Lung (tissue), 12 donors: ENCODE data around the gene GNAO1. TPM values are rescaled to one million over a fixed set of nuclear protein-coding genes. Genes with fewer than 3 reads are reported as not detected.

Source experiments
- ATAC-seq: fragments of 200-7000 bp; cut with Tn5 transposase; one replicate; pipeline ENCODE4 v1.9.1; 2020; ENCODE audit warnings: moderate number of reproducible peaks; ENCODE audit not compliant: insufficient read depth, low FRiP score
- DNase-seq, 3 donors: peaks; one replicate each; pipeline ENCODE4 v3.0.0-alpha.2; 2013 to 2017
- H3K27ac ChIP-seq, 2 donors: one replicate each; pipeline ENCODE4 v1.5.1; 2013; ENCODE audit warnings: mild to moderate bottlenecking in 2 of 2, moderate library complexity in 2 of 2, control low read depth in 1 of 2, inconsistent platforms in 1 of 2, low read depth in 1 of 2, low read length in 1 of 2
- H3K27me3 ChIP-seq, 3 donors: one replicate each; pipeline ENCODE4 v1.5.1; 2013; ENCODE audit warnings: low read length in 2 of 3; ENCODE audit not compliant: control insufficient read depth in 3 of 3, insufficient read depth in 3 of 3
- H3K36me3 ChIP-seq, 4 donors: one replicate each; pipeline ENCODE4 v1.5.1; 2013; ENCODE audit warnings: low read length in 4 of 4, mild to moderate bottlenecking in 1 of 4, moderate library complexity in 1 of 4; ENCODE audit not compliant: control insufficient read depth in 4 of 4, insufficient read depth in 4 of 4
- H3K4me1 ChIP-seq, 5 donors: one replicate each; pipeline ENCODE4 v1.5.1; 2013; ENCODE audit warnings: low read length in 5 of 5, mild to moderate bottlenecking in 2 of 5, moderate library complexity in 1 of 5; ENCODE audit not compliant: control insufficient read depth in 5 of 5, insufficient read depth in 5 of 5
- H3K4me3 ChIP-seq: one replicate; pipeline ENCODE4 v1.5.1; 2013; ENCODE audit warnings: mild to moderate bottlenecking, control low read depth, moderate library complexity
- H3K9ac ChIP-seq, 2 donors: one replicate each; pipeline ENCODE4 v1.5.1; 2013; ENCODE audit warnings: low read length in 2 of 2, control low read depth in 1 of 2; ENCODE audit not compliant: insufficient read depth in 1 of 2
- H3K9me3 ChIP-seq, 4 donors: one replicate each; pipeline ENCODE4 v1.5.1; 2013; ENCODE audit warnings: low read length in 3 of 4, mild to moderate bottlenecking in 1 of 4, moderate library complexity in 1 of 4; ENCODE audit not compliant: control insufficient read depth in 4 of 4, insufficient read depth in 3 of 4
- WGBS, 2 donors: extraction: QIAGEN DNeasy Blood & Tissue Kit; methylation state at CpG; one replicate each; pipeline ENCODE4 v1.1.7; 2013; 5-methylcytosine and 5-hydroxymethylcytosine counted together
- polyA plus RNA-seq, 2 donors: library from polyadenylated mRNA; stranded (reverse); fragments of 200-250 nt; gene quantifications; one replicate each; pipeline ENCODE4 v1.2.1, GENCODE V29; 2013
- total RNA-seq, 2 donors: library from RNA; depleted of rRNA in 1 of 2; stranded (reverse); fragments of >200 nt in 1 of 2; gene quantifications; one replicate each; pipeline ENCODE4 v1.2.1, GENCODE V29; 2014 to 2021
- TF ChIP-seq, protein P1 (sequence below): IDR thresholded peaks from 2 replicates; pipeline ENCODE4 v1.5.1; 2012; ENCODE audit warnings: mild to moderate bottlenecking; ENCODE audit errors: control extremely low read depth, extremely low read depth
- donor health status: control.
- donor health status: control.
- donor health status: Bipolar disorder and iron deficiency.
- donor health status: healthy.
- donor health status: DM: yes; HTN: yes; CAD: no.

The GNAO1 gene
- total and polyA plus RNA-seq, 4 donors = 0.33 to 5.2 (median 0.76) TPM

DNA sequence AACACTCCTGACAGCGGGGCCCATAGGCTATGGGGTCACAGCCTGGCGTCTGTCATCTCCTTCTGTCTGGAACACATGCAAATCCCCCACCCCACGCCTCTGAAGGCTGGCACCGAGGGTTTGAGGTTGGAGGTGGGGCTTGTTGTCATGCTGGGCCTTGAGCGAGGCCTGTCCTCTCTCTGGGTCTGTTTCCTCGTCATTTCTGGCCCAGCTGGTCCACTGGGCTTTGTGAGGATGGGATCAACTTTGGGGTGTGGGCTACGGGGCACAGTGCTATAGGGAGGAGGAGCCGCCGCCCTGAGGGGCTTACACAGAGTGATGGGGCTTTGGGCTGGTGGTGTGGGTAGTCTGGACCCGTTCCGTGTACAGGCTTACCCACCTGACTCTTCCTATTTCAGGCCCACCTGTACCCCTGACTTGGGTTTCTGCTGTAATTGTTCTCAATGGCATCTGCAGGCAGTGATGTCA is 146.6 kb downstream of the GNAO1 start:
- Histone ChIP-seq H3K27ac (no peak overlapping the region), H3K27me3 (no peaks in the 10 kb centered on the region), H3K36me3 (peaks cover 0 to 22% (median 2%) of the 10 kb centered on the region in 4 donors), H3K4me1 (no peaks in the 10 kb centered on the region), H3K9ac (no peak overlapping the region), H3K9me3 (no peaks in the 10 kb centered on the region), H3K4me3 (no peak overlapping the region)
- 88 to 98% methylated on average over 11 of the region's 11 CpGs for WGBS, 2 donors
- TF ChIP-seq, protein P1, sequence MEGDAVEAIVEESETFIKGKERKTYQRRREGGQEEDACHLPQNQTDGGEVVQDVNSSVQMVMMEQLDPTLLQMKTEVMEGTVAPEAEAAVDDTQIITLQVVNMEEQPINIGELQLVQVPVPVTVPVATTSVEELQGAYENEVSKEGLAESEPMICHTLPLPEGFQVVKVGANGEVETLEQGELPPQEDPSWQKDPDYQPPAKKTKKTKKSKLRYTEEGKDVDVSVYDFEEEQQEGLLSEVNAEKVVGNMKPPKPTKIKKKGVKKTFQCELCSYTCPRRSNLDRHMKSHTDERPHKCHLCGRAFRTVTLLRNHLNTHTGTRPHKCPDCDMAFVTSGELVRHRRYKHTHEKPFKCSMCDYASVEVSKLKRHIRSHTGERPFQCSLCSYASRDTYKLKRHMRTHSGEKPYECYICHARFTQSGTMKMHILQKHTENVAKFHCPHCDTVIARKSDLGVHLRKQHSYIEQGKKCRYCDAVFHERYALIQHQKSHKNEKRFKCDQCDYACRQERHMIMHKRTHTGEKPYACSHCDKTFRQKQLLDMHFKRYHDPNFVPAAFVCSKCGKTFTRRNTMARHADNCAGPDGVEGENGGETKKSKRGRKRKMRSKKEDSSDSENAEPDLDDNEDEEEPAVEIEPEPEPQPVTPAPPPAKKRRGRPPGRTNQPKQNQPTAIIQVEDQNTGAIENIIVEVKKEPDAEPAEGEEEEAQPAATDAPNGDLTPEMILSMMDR = no peak
- DNase-seq = no peak
- no peak for ATAC-seq

DNA sequence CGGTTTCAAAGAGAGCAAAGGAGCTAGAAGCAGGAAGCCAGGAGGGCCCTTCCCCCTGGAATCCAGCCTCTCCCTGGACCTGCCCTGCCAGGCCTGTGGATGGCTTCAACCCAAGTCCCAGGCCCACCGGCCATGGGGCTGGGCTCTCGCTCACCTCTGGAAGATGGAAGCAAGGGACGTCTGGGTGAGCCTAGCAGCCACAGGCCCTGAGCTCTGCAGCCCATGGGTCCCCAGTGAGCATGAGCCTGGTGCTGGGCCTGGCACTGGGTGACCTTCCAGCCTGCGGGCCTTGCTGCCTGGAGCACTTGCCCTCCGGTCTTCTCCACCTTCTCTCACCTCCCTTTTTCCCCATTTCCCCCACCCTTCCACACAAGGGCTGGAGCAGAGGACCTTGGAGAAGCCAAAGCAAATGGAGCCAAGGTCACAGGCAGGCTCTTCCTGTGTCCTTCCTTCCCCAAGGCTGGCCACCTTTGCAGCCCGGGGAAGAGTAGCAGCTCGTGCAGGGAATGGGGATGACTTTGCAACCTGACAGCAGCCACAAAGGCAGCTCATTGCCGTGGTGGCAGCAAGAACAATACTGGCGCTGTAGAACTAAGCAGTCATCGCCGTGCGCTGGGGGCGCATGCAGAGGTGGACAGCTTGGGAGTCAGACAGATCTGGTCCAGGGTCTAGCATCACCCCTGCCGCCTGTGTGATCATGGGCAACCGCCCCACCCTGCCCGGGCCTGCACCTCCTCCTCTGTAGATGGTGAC is 147.5 kb downstream of the GNAO1 start:
- TF ChIP-seq, protein P1 = no peak
- H3K9ac ChIP-seq = no peak overlapping the region
- DNase-seq = no peak
- no peaks in the 10 kb centered on the region for H3K27me3 ChIP-seq
- 89 to 91% methylated on average over 17 of the region's 17 CpGs for WGBS, 2 donors
- no peaks in the 10 kb centered on the region for H3K4me1 ChIP-seq
- no peak overlapping the region for H3K4me3 ChIP-seq
- H3K36me3 ChIP-seq = peaks cover 0 to 22% (median under 1%) of the 10 kb centered on the region in 4 donors
- no peak overlapping the region for H3K27ac ChIP-seq
- no peak for ATAC-seq
- H3K9me3 ChIP-seq = no peaks in the 10 kb centered on the region

DNA sequence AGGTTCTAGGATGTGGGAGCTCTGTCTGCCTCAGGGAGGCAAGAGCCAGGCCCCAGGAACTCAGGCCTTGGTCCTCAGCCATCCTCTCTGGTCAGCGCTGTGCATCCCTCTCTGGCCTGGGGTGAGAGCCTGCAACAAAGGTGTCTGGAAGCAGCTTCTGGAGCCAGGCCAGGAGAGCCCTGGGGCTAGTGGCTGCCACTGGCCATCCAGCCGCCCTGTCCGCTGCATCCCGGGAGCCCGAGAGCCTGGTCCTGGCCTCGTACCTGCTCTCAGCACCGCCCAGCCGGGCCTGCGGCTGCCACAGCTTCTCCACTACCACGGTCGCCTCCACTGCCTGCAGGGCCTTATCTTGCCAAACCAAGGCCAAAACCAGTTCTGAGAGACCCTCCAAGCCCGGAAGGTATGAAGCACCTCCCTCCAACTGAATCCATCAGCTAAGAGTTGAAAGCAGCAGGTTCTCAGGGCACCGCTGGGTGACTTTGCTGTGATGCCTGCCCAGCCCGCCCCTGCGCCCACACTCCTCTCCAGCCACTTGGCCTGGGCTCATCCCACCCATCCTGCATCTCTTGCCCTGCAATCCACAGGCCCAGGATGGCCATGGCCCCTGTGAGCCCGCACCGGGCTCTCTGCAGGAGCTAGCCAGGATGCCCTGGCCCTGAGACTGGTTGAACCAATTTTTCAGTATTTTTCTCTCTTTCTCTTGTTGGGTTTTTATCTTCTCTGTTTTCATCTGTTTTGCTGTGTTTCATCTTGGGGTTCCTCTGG is 148.3 kb downstream of the GNAO1 start:
- no peaks in the 10 kb centered on the region for H3K27me3 ChIP-seq
- ATAC-seq (no peak), DNase-seq (no peak)
- H3K9me3 ChIP-seq = no peaks in the 10 kb centered on the region
- TF ChIP-seq, protein P1 = no peak
- peaks cover 0 to 28% (median under 1%) of the 10 kb centered on the region in 4 donors for H3K36me3 ChIP-seq
- H3K4me3 ChIP-seq = no peak overlapping the region
- H3K9ac ChIP-seq = no peak overlapping the region
- WGBS, 2 donors = 89 to 97% methylated on average over 17 of the region's 17 CpGs
- H3K4me1 ChIP-seq = no peaks in the 10 kb centered on the region
- no peak overlapping the region for H3K27ac ChIP-seq
